GM13976 (cell line): Measurements from ENCODE around the gene IGFLR1.

Experiments used
- DNase-seq: peaks from one replicate; pipeline ENCODE4 v3.0.0; 2012; ENCODE audit warnings: low spot score
- CTCF ChIP-seq: IDR thresholded peaks from 2 replicates; pipeline ENCODE4 v1.5.1; 2012; ENCODE audit warnings: borderline replicate concordance, mild to moderate bottlenecking; ENCODE audit not compliant: insufficient read depth; ENCODE audit errors: extremely low read depth, missing control alignments, control extremely low read depth
- in situ Hi-C: fragments of 300-500 bp; cut with MboI; formaldehyde crosslinking; loops from one replicate; pipeline ENCODE4 v1.12.0; 2022; ENCODE audit warnings: low sequenced_read_pairs, mixed read lengths, inconsistent platforms; ENCODE audit not compliant: unreplicated experiment

Gene IGFLR1

DNA sequence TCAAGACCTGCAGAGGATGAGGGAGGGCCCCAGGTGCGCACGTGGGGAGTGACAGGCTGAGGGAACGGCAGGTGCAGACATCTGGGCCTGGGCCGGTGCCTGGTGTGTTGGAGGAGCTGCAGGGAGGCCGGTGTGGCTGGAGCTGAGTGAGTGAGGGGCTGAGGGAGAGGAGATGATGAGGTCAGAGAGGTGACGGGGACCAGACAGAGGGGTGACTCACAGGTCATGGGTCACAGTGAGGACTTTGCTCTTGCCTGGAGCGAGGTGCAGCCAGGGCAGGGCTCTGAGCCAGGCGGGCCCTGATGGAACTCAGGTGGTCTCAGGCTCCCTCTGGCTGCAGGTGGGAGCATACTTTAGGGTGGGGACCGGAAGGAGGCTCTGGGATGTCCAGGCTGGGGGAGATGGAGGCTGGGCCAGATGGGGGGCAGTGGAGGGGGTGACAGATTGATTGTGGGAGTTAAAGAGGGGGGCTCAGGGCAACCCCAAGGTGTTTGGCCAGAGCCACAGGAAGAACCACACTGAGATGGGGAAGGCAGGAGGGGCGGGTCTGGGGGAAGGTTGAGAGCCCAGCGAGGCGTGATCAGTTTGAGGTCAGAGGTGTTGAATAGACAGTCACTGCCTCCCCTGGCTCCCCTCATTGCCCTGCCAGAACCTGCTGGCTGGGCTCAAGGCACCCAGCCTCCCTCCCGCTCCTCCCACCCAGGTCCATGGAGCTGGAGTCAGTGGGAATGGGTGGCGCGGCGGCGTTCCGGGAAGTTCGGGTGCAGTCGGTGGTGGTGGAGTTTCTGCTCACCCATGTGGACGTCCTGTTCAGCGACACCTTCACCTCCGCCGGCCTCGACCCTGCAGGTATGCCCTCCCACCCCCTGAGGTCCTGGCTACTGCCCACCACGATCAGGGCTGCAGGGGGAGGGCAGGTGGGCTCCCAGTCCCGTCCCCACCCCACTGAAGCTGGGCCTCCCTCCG, 41.5 kb upstream of the IGFLR1 start:
- TF ChIP-seq CTCF, result no peak
- DNase-seq, result no peak
- in situ Hi-C loops, result no loop called here

GRCh38 chr19:35782589-35782988, 40.3 kb upstream of the IGFLR1 start:
- in situ Hi-C loops, result no loop called here
- no peak for TF ChIP-seq CTCF
- no peak for DNase-seq

DNA sequence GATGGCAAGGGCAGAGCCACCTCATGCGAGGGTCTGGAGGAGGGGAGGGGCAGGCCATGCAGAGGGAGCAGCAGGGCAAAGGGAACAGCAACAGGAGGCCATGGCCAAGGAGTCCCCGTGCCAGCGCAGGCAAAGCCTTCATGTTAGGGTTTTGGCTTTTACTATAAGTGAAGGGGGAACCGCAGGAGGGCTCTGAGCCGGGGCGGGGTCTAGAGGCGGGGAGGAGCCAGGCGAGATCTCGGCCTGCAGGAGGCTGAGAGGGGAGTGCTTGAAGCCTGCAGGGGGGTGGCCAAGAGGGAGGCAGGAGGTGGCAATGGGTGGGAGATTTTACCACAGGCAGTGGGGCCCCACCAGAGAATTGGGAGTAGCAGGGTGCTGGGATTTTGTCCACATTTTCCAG, 39.4 kb upstream of the IGFLR1 start:
- no peak for TF ChIP-seq CTCF
- in situ Hi-C loops, result no loop called here
- DNase-seq, result no peak

- no peak for TF ChIP-seq CTCF
- DNase-seq, result no peak
- in situ Hi-C loops, result no loop called here
Observed at GRCh38 chr19:35780717-35781116, 38.5 kb upstream of the IGFLR1 start.

DNA sequence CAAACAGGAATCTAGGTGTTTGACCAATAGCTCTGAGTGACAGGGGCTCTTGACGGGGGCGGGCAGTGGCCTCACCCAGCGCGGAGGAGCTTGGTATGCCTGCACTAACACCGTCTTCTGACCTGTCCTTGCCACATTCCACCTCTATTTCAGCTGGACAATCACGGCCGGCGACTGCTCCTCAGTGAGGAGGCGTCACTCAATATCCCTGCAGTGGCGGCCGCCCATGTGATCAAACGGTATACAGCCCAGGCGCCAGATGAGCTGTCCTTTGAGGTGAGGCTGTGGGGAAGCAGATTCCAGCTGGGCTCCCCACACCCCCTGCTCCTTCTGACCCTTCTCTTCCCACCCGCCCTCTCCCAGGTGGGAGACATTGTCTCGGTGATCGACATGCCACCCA, 37.8 kb upstream of the IGFLR1 start:
- no peak for TF ChIP-seq CTCF
- in situ Hi-C loops, result no loop called here
- no peak for DNase-seq

DNA sequence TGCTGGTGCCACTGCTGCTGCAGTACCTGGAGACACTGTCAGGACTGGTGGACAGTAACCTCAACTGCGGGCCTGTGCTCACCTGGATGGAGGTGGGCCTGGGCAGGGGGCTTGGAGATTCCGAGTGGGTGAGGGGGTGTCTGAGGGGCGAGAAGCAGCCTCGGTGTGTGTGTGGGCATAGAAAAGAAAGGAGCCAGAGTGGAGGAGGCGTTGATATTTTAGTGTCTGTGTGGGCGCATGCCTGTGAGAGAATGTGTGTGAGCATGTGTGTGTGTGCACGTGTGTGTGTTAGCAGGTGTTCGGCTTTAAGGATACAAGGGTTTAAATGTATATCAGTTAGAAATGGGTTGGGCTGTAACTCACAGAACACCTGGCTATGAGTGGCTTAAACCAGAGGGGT, 36.8 kb upstream of the IGFLR1 start:
- no peak for DNase-seq
- in situ Hi-C loops, result no loop called here
- no peak for TF ChIP-seq CTCF
